CD4-positive, alpha-beta T cell treated with Interleukin-15 for 4 hours (primary cell): ENCODE data around the gene ATP6AP1.

Source experiments
- DNase-seq: peaks from one replicate; pipeline ENCODE4 v3.0.0-alpha.2; 2020; ENCODE audit warnings: low spot score

ATP6AP1 gene

GRCh38 chrX:154430479-154430878 lies 2.0 kb downstream of the ATP6AP1 start:
- DNase-seq = no peak

- DNase-seq = no peak
Measured at GRCh38 chrX:154430916-154431315, 2.4 kb downstream of the ATP6AP1 start.

GRCh38 chrX:154431341-154431740 lies 2.9 kb downstream of the ATP6AP1 start:
- no peak for DNase-seq

- DNase-seq = no peak
Measured at GRCh38 chrX:154432210-154432609, 3.7 kb downstream of the ATP6AP1 start.

GRCh38 chrX:154433605-154434004 lies 5.1 kb downstream of the ATP6AP1 start:
- DNase-seq = no peak

GRCh38 chrX:154434394-154435168 lies 6.1 kb downstream of the ATP6AP1 start:
- DNase-seq = no peak

GRCh38 chrX:154435171-154435733 lies 6.8 kb downstream of the ATP6AP1 start:
- DNase-seq = no peak

- peak; percentile 50 for DNase-seq
Measured at GRCh38 chrX:154436374-154436982, 8.0 kb downstream of the ATP6AP1 start.

- DNase-seq = peak; percentile 55
Measured at GRCh38 chrX:154436983-154437752, 8.7 kb downstream of the ATP6AP1 start, which contains the start of gene GDI1. GDI1 (plus strand) TSS chrX:154437154; CDS start chrX:154437255, 101 bp downstream.

GRCh38 chrX:154437971-154438893 lies 9.8 kb downstream of the ATP6AP1 start:
- DNase-seq = no peak

GRCh38 chrX:154439841-154440240 lies 11.4 kb downstream of the ATP6AP1 start:
- DNase-seq = no peak

GRCh38 chrX:154440623-154441357 lies 12.3 kb downstream of the ATP6AP1 start:
- no peak for DNase-seq

- no peak for DNase-seq
Measured at GRCh38 chrX:154441564-154441963, 13.1 kb downstream of the ATP6AP1 start.

GRCh38 chrX:154441984-154442707 lies 13.7 kb downstream of the ATP6AP1 start:
- no peak for DNase-seq

- DNase-seq = no peak
Measured at GRCh38 chrX:154443479-154443910, 15.0 kb downstream of the ATP6AP1 start.

GRCh38 chrX:154443992-154444754 lies 15.7 kb downstream of the ATP6AP1 start, which contains the start of gene FAM50A:
FAM50A (plus strand) TSS chrX:154444141; CDS start chrX:154444236, 95 bp downstream.
- peak; percentile 62 for DNase-seq

- no peak for DNase-seq
Measured at GRCh38 chrX:154444755-154445246, 16.3 kb downstream of the ATP6AP1 start.

GRCh38 chrX:154445776-154446175 lies 17.3 kb downstream of the ATP6AP1 start:
- no peak for DNase-seq

GRCh38 chrX:154446430-154446829 lies 18.0 kb downstream of the ATP6AP1 start:
- DNase-seq = no peak
